Measurements from ENCODE around the gene XPC. TPM values are rescaled to one million over a fixed set of nuclear protein-coding genes. Genes with fewer than 3 reads are reported as not detected.

Gene XPC
- total and polyA plus RNA-seq, 2 of the 8 experiments (the other 6 are each of a cell fraction or from before 2014, with no cell fraction given) = 8.8 to 27.3 TPM

GRCh38 chr3:14156201-14156600 is 22.2 kb downstream of the XPC start:
- no peak for FAIRE-seq
- Histone ChIP-seq H4K8ac (ENCODE audit: extremely low read depth, insufficient read depth, low read length) (no peak overlapping the region), H3K23me2 (ENCODE audit: low read depth, low read length) (no peaks in the 10 kb centered on the region; the same call in 1 of the 2 replicates)
- TF ChIP-seq TBP (IDR thresholded peaks at IDR 0.05; ENCODE audit: low read depth, low read length) (no peak), TCF12 (IDR thresholded peaks at IDR 0.05; ENCODE audit: low read depth, low read length) (no peak), HDAC2 (IDR thresholded peaks at IDR 0.05; ENCODE audit: borderline replicate concordance in 1 of 2, low read depth in 2 of 2, low read length in 2 of 2) (no peak), MAFK (IDR thresholded peaks at IDR 0.05; ENCODE audit: low read depth, low read length) (no peak), RXRA (IDR thresholded peaks at IDR 0.05; ENCODE audit: insufficient read depth, low read depth, low read length) (no peak), POU5F1 (IDR thresholded peaks at IDR 0.05; ENCODE audit: low read depth, low read length) (no peak), CBX8 (IDR thresholded peaks at IDR 0.05; ENCODE audit: borderline replicate concordance, low read depth, low read length) (no peak), CHD1 (IDR thresholded peaks at IDR 0.05; ENCODE audit: low read depth, low read length) (no peak), KDM5A (IDR thresholded peaks at IDR 0.05; ENCODE audit: low read length) (no peak), RBBP5 (IDR thresholded peaks at IDR 0.05; ENCODE audit: borderline replicate concordance, low read depth, low read length) (no peak)
- TF ChIP-seq, protein P1, sequence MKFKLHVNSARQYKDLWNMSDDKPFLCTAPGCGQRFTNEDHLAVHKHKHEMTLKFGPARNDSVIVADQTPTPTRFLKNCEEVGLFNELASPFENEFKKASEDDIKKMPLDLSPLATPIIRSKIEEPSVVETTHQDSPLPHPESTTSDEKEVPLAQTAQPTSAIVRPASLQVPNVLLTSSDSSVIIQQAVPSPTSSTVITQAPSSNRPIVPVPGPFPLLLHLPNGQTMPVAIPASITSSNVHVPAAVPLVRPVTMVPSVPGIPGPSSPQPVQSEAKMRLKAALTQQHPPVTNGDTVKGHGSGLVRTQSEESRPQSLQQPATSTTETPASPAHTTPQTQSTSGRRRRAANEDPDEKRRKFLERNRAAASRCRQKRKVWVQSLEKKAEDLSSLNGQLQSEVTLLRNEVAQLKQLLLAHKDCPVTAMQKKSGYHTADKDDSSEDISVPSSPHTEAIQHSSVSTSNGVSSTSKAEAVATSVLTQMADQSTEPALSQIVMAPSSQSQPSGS (IDR thresholded peaks at IDR 0.05; ENCODE audit: low read length) = no peak
- TF ChIP-seq, protein P2, sequence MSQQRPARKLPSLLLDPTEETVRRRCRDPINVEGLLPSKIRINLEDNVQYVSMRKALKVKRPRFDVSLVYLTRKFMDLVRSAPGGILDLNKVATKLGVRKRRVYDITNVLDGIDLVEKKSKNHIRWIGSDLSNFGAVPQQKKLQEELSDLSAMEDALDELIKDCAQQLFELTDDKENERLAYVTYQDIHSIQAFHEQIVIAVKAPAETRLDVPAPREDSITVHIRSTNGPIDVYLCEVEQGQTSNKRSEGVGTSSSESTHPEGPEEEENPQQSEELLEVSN (IDR thresholded peaks at IDR 0.05) = no peak

More at GRCh38 chr3:14156201-14156600, 22.2 kb downstream of the XPC start:
- no peaks in the 10 kb centered on the region for H3K9me3 ChIP-seq (ENCODE audit: insufficient read depth in 2 of 2, low read depth in 1 of 2, low read length in 1 of 2)
- WGBS, 2 experiments (ENCODE audit: extremely low coverage in 1 of 2, insufficient coverage in 1 of 2, insufficient read length in 1 of 2, insufficient replicate concordance in 2 of 2, low coverage in 1 of 2, low lambda C conversion rate in 2 of 2, missing lambda C conversion rate in 1 of 2) = 87 to 100% methylated on average over 1 to 7 of the region's 7 CpGs
- peaks cover 4 to 7% of the 10 kb centered on the region in 2 experiments for H4K20me1 ChIP-seq (replicated peaks in 1 of 2; ENCODE audit: control insufficient read depth in 1 of 2, insufficient read depth in 2 of 2, low read length in 2 of 2)
- H3K4me2 ChIP-seq (ENCODE audit: insufficient read depth in 1 of 2, low read depth in 2 of 2, low read length in 2 of 2) = no peak overlapping the region
- no peak overlapping the region for H2BK12ac ChIP-seq (ENCODE audit: low read depth, low read length)
- no peaks in the 10 kb centered on the region for H3K79me1 ChIP-seq (ENCODE audit: low read depth, low read length)
- no peak for DNase-seq (ENCODE audit: low read depth in 1 of 2, low spot score in 2 of 2)
- no peak overlapping the region for H3K23ac ChIP-seq (ENCODE audit: insufficient read length)
- peaks cover 15 to 43% (median 36%) of the 10 kb centered on the region in 4 experiments; a peak in 7 of 8 replicates for H3K36me3 ChIP-seq (ENCODE audit: control insufficient read depth in 2 of 4, insufficient read depth in 4 of 4, low read length in 3 of 4)
- no peak overlapping the region for H2BK20ac ChIP-seq (ENCODE audit: low read length)
- POLR2A ChIA-PET (ENCODE audit: partially characterized antibody) = no interaction called here
- H2BK15ac ChIP-seq (ENCODE audit: low read length) = no peak overlapping the region
- no peaks in the 10 kb centered on the region for H3K27me3 ChIP-seq (replicated peaks in 1 of 4; ENCODE audit: control insufficient read depth in 3 of 4, extremely low read depth in 1 of 4, insufficient read depth in 3 of 4, low read length in 3 of 4)
- H3K9ac ChIP-seq (replicated peaks in 1 of 4; ENCODE audit: extremely low read depth in 1 of 4, low read depth in 3 of 4, low read length in 3 of 4) = no peak overlapping the region
- no peak overlapping the region for H2BK5ac ChIP-seq (ENCODE audit: low read depth, low read length)
- H4K5ac ChIP-seq (ENCODE audit: insufficient read length, low read depth, low read length) = no peak overlapping the region
- H3K4me1 ChIP-seq (replicated peaks in 1 of 4; ENCODE audit: control insufficient read depth in 3 of 4, insufficient read depth in 4 of 4, low read length in 3 of 4) = no peaks in the 10 kb centered on the region
- no peak overlapping the region for H2BK120ac ChIP-seq (replicated peaks; ENCODE audit: low read depth, low read length)
- no peak overlapping the region for H3K14ac ChIP-seq (ENCODE audit: insufficient read length)
- no peaks in the 10 kb centered on the region for H3K79me2 ChIP-seq (ENCODE audit: control insufficient read depth in 1 of 2, insufficient read depth in 2 of 2, low read length in 2 of 2)
- no peak overlapping the region for H3K4me3 ChIP-seq (ENCODE audit: extremely low read depth in 1 of 4, insufficient read depth in 2 of 4, low read depth in 3 of 4, low read length in 4 of 4)
- no peak overlapping the region for H3K27ac ChIP-seq (ENCODE audit: low read depth, low read length)
- no peak overlapping the region for H2AK5ac ChIP-seq (ENCODE audit: low read depth, low read length)
- CTCF ChIA-PET (ENCODE audit: partially characterized antibody) = interaction anchor here (1.0 to 2.0 kb wide), 2 partner anchors 7 to 260 kb away, joined by 3 to 5 read pairs; no protein-coding TSS in a partner anchor
- no peak overlapping the region for H3K56ac ChIP-seq (replicated peaks; ENCODE audit: insufficient read length, low read depth, low read length)
- H2AFZ ChIP-seq (ENCODE audit: low read length) = no peak overlapping the region
- H3K4ac ChIP-seq (replicated peaks; ENCODE audit: insufficient read length, low read depth, low read length) = no peak overlapping the region
- no peak overlapping the region for H3K18ac ChIP-seq (ENCODE audit: extremely low read depth, low read length)
- H4K91ac ChIP-seq (replicated peaks; ENCODE audit: insufficient read length, low read length) = no peak overlapping the region

Data from H1 (cell line).